Lower leg skin (tissue), 4 donors: ENCODE measurements around the gene DENND1A. TPM values are rescaled to one million over a fixed set of nuclear protein-coding genes. Genes with fewer than 3 reads are reported as not detected.

ENCODE experiments used
- DNase-seq, 2 donors: peaks; one replicate each; pipeline ENCODE4 v3.0.0-alpha.2; 2019; ENCODE audit warnings: low spot score in 2 of 2
- H3K4me3 ChIP-seq: fragments of 200-600 bp; sonication (generic); 2 replicates; pipeline ENCODE4 v1.5.1; 2017; ENCODE audit warnings: mild to moderate bottlenecking, low read depth; ENCODE audit not compliant: poor library complexity, severe bottlenecking
- POLR2A ChIP-seq, 2 donors: fragments of 450-650 bp; IDR thresholded peaks; one replicate each; pipeline ENCODE4 v1.6.1; 2016 to 2017; ENCODE audit warnings: antibody characterized with exemption in 2 of 2, mild to moderate bottlenecking in 1 of 2, moderate library complexity in 1 of 2
- WGBS, 2 donors: methylation state at CpG; one replicate each; pipeline ENCODE4 v1.1.5; 2018; 5-methylcytosine and 5-hydroxymethylcytosine counted together
- intact Hi-C: fragments of 100-400 bp; cut with DNase I; formaldehyde crosslinking; loops from one replicate; pipeline ENCODE4 v1.15.0; 2023; ENCODE audit warnings: low total_unique reads
- total RNA-seq, 4 donors: library from RNA; depleted of rRNA; stranded (reverse); fragments of >200 nt; gene quantifications; one replicate each; pipeline ENCODE4 v1.1.0, GENCODE V29; 2016
- TF ChIP-seq, protein P1 (sequence below), 3 donors: fragments of 450-650 bp; IDR thresholded peaks; one replicate each; pipeline ENCODE4 v1.5.1; 2016; ENCODE audit warnings: antibody characterized with exemption in 3 of 3, mild to moderate bottlenecking in 3 of 3, moderate library complexity in 2 of 3

The DENND1A gene
- total RNA-seq, 4 donors from 2014 or later, result 6.5 to 16.3 (median 12.3) TPM

DNA sequence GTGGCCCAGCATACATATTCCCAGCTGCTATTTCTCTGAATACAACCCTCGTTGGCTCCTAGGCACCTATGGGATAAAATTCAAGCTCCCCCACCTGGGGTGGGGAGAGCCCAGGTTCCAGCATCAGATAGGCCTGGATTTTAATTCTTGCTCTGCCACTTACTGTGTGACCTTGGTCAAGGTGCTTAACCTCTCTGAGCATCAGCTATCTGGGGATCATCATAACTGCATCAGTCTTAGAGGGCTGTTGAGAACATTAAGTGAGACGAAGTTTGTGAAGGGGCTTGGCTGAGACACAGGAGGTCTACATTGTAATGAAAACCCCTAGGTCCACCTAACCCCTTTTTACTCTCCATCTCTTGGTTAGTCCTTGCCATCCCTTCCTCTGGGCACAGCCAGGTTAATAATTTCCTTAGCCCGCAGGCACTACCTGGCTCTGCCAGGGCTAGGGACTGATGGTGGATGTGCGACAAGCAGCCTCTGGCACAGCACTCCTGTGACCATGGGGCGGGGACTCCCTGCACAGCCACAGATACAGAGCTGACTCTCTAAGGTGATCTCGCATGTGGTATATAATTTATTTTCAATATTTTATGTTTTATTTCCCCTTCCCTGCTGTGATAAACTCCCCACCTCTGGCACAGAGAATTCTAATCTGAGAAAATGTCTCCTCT, 505.2 kb downstream of the DENND1A start:
- peak in 1 of 2 donors; percentile 52 for DNase-seq
- 90 to 92% methylated on average over 6 of the region's 6 CpGs for WGBS, 2 donors

DNA sequence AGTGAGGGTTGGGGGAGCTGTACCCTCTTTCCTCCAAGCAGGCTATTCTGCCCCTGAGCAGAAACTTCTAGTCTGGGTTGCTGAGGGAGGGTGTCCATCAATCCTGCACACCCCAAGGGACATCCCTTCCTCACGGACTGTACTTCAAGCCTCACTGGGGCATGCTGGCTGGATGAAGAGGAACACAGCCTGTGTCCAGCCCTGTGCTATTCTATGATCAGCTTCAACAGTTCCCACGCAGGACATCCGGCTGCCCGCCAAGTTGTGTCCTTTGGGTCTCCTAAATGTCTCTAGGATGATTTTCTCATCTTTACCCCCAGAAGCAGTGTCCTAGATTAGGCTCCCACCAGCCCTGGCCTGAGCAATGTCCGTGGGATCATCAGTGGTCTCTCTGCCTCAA, 505.8 kb downstream of the DENND1A start:
- no peak overlapping the region for H3K4me3 ChIP-seq
- intact Hi-C loops, result no loop called here
- 93 to 94% methylated on average over 5 of the region's 5 CpGs for WGBS, 2 donors
- DNase-seq, result peak in 1 of 2 donors; percentile 40
- TF ChIP-seq, protein P1, sequence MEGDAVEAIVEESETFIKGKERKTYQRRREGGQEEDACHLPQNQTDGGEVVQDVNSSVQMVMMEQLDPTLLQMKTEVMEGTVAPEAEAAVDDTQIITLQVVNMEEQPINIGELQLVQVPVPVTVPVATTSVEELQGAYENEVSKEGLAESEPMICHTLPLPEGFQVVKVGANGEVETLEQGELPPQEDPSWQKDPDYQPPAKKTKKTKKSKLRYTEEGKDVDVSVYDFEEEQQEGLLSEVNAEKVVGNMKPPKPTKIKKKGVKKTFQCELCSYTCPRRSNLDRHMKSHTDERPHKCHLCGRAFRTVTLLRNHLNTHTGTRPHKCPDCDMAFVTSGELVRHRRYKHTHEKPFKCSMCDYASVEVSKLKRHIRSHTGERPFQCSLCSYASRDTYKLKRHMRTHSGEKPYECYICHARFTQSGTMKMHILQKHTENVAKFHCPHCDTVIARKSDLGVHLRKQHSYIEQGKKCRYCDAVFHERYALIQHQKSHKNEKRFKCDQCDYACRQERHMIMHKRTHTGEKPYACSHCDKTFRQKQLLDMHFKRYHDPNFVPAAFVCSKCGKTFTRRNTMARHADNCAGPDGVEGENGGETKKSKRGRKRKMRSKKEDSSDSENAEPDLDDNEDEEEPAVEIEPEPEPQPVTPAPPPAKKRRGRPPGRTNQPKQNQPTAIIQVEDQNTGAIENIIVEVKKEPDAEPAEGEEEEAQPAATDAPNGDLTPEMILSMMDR (IDR thresholded peaks at IDR 0.05), result no peak
- TF ChIP-seq POLR2A (IDR thresholded peaks at IDR 0.05), result no peak

More for the DNA sequence above, 505.2 kb downstream of the DENND1A start:
- intact Hi-C loops, result no loop called here
- TF ChIP-seq, protein P1 (IDR thresholded peaks at IDR 0.05), result no peak
- no peak for TF ChIP-seq POLR2A (IDR thresholded peaks at IDR 0.05)
- no peak overlapping the region for H3K4me3 ChIP-seq

DNA sequence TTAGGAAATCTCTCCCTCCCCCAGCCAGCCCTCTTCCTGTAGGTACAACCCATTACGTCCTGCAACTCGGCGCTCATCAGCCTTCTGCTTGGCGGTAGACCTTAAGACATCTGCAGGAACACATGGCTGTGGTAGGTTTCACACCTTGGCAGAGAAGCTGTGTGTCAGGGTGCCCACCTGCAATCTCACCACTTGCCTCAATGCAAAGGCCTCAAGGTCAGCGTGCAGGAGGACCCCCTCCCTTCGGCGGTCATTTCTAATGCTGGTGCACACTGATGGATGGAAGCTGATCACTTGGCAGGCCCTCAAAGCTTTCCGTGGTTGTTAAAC, 506.6 kb downstream of the DENND1A start:
- 93 to 96% methylated on average over 8 of the region's 8 CpGs for WGBS, 2 donors
- intact Hi-C loops, result no loop called here
- H3K4me3 ChIP-seq, result no peak overlapping the region
- peak in 1 of 2 donors; percentile 56 for DNase-seq
- TF ChIP-seq, protein P1 (IDR thresholded peaks at IDR 0.05), result no peak
- no peak for TF ChIP-seq POLR2A (IDR thresholded peaks at IDR 0.05)

DNA sequence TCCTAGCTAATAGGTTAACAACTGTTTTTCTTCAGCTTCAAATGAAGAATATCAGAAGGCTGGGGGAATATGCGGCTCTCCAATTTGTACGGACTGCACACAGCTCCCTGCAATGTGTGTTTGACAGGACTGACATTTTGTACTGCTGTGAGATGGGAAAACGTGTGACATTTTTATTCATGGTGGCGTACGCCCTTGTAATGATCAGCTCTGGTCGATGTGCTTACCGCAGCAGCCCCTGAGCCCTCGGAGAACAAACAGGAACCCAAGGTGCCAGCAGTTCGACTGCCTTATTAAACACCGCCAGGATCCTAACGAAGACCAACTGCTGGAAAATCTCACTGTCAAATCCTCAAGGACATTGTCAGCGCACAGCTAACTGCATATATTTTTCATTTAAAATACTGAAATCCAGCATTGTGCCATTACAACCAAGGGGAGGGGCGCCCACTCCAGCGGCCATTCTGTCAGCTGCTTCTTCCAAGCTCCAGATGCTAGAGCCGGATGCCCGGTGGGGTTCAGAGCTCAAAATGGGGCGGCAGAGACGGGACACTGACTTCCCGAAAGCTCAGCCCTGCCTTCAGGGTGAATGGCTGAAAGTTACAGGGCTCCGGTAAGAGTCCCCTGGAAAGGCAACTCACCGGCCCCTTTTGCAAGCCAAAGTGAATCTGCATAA, 507.2 kb downstream of the DENND1A start:
- peak in 1 of 2 donors; percentile 56 for DNase-seq
- intact Hi-C loops, result no loop called here
- WGBS, 2 donors, result 90 to 92% methylated on average over 21 of the region's 21 CpGs
- no peak overlapping the region for H3K4me3 ChIP-seq
- TF ChIP-seq, protein P1 (IDR thresholded peaks at IDR 0.05), result no peak
- no peak for TF ChIP-seq POLR2A (IDR thresholded peaks at IDR 0.05)

DNA sequence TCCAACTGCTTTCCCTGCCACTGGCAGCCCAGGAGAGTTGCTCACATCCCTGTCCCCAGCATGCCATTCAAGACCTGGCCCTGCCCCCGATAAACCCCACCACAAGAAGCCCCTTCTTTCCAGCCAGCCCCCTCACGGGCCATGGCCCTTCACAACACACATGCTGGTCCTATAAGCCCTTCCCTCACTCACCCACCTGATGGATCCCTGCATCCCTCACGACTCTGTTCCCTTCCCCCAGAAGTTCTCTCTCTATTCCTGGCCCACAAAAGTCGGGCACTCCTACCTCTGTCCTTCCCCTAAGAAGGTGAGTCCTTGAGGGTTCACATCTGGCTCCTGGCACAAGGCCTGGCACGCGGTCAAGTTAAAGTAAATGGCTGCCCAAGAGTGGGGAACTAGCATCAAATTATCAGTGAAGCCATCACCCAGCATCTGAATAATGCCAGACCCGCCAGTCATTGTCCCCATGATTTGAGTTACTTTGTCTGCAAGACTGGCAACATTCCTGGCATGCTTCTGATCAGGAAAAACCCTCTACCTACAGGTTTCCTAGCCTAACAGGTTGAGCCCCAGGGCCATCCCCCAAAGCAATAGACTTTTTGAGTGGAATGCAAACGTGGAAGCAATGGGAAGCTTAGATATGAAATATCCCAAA, 508.0 kb downstream of the DENND1A start:
- TF ChIP-seq, protein P1 (IDR thresholded peaks at IDR 0.05), result no peak
- no peak for TF ChIP-seq POLR2A (IDR thresholded peaks at IDR 0.05)
- 77 to 86% methylated on average over 8 of the region's 8 CpGs for WGBS, 2 donors
- no peak overlapping the region for H3K4me3 ChIP-seq
- intact Hi-C loops, result no loop called here
- peak in 1 of 2 donors; percentile 81 for DNase-seq
